ENCODE measurements around the gene SCAP. TPM values are rescaled to one million over a fixed set of nuclear protein-coding genes. Genes with fewer than 3 reads are reported as not detected.

Gene SCAP
- total RNA-seq, 1 donor from 2014 or later, result 49.7 TPM

DNA sequence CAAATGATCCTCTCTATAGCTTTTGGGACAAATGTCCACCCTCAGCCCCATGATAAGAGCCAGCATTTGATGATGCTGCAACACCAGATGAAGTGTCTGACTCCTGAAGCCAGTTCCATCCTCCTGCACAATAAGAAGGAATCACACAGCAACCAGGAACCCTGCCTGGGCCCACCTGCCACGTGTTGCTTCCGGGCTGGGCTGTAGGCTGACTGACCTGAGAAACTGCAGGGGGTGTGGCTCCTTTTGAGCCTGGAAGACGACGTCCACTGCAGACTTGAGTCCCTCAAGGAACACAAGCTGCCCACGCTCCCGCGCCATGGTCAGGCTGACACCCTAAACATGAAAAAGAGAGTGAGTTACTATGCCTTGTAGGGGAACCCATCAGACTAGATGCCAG is 28.4 kb upstream of the SCAP start:
- no peak overlapping the region for H3K4me3 Mint-ChIP-seq (ENCODE audit: unreplicated experiment)
- H3K36me3 Mint-ChIP-seq (ENCODE audit: low read depth), result peaks cover 30% of the 10 kb centered on the region
- H3K27ac Mint-ChIP-seq (ENCODE audit: unreplicated experiment), result no peak overlapping the region
- no peaks in the 10 kb centered on the region for H3K9me3 Mint-ChIP-seq (ENCODE audit: low read depth)
- no peaks in the 10 kb centered on the region for H3K27me3 Mint-ChIP-seq (ENCODE audit: low read depth)
- H3K4me1 Mint-ChIP-seq (ENCODE audit: low read depth), result no peaks in the 10 kb centered on the region
- peak; percentile 53 for DNase-seq (ENCODE audit: low spot score)
- TF ChIP-seq CTCF (IDR thresholded peaks at IDR 0.05), result no peak

GRCh38 chr3:47503033-47503432 is 27.3 kb upstream of the SCAP start:
- H3K36me3 Mint-ChIP-seq (ENCODE audit: low read depth), result peaks cover 40% of the 10 kb centered on the region
- H3K27ac Mint-ChIP-seq (ENCODE audit: unreplicated experiment), result no peak overlapping the region
- no peaks in the 10 kb centered on the region for H3K4me1 Mint-ChIP-seq (ENCODE audit: low read depth)
- no peak overlapping the region for H3K4me3 Mint-ChIP-seq (ENCODE audit: unreplicated experiment)
- DNase-seq (ENCODE audit: low spot score), result no peak
- H3K27me3 Mint-ChIP-seq (ENCODE audit: low read depth), result no peaks in the 10 kb centered on the region
- TF ChIP-seq CTCF (IDR thresholded peaks at IDR 0.05), result no peak
- no peaks in the 10 kb centered on the region for H3K9me3 Mint-ChIP-seq (ENCODE audit: low read depth)

- Mint-ChIP-seq H3K27me3 (ENCODE audit: low read depth) (no peaks in the 10 kb centered on the region), H3K27ac (ENCODE audit: unreplicated experiment) (no peak overlapping the region), H3K9me3 (ENCODE audit: low read depth) (no peaks in the 10 kb centered on the region), H3K36me3 (ENCODE audit: low read depth) (peaks cover 35% of the 10 kb centered on the region), H3K4me3 (ENCODE audit: unreplicated experiment) (no peak overlapping the region), H3K4me1 (ENCODE audit: low read depth) (no peaks in the 10 kb centered on the region)
- TF ChIP-seq CTCF (IDR thresholded peaks at IDR 0.05), result no peak
- peak; percentile 15 for DNase-seq (ENCODE audit: low spot score)
These were observed 21.2 kb upstream of the SCAP start for GRCh38 chr3:47496892-47497291.

- no peak overlapping the region for H3K4me3 Mint-ChIP-seq (ENCODE audit: unreplicated experiment)
- H3K27ac Mint-ChIP-seq (ENCODE audit: unreplicated experiment), result no peak overlapping the region
- no peak for DNase-seq (ENCODE audit: low spot score)
- peaks cover 29% of the 10 kb centered on the region for H3K36me3 Mint-ChIP-seq (ENCODE audit: low read depth)
- H3K4me1 Mint-ChIP-seq (ENCODE audit: low read depth), result no peaks in the 10 kb centered on the region
- no peaks in the 10 kb centered on the region for H3K27me3 Mint-ChIP-seq (ENCODE audit: low read depth)
- H3K9me3 Mint-ChIP-seq (ENCODE audit: low read depth), result no peaks in the 10 kb centered on the region
- no peak for TF ChIP-seq CTCF (IDR thresholded peaks at IDR 0.05)
These were observed 20.1 kb upstream of the SCAP start for GRCh38 chr3:47495886-47496285.

GRCh38 chr3:47495111-47495510 is 19.4 kb upstream of the SCAP start:
- TF ChIP-seq CTCF (IDR thresholded peaks at IDR 0.05), result no peak
- H3K27me3 Mint-ChIP-seq (ENCODE audit: low read depth), result no peaks in the 10 kb centered on the region
- H3K4me1 Mint-ChIP-seq (ENCODE audit: low read depth), result peaks cover 2% of the 10 kb centered on the region
- H3K4me3 Mint-ChIP-seq (ENCODE audit: unreplicated experiment), result no peak overlapping the region
- no peaks in the 10 kb centered on the region for H3K9me3 Mint-ChIP-seq (ENCODE audit: low read depth)
- peaks cover 24% of the 10 kb centered on the region for H3K36me3 Mint-ChIP-seq (ENCODE audit: low read depth)
- H3K27ac Mint-ChIP-seq (ENCODE audit: unreplicated experiment), result no peak overlapping the region
- DNase-seq (ENCODE audit: low spot score), result no peak
